ENCODE measurements around the gene ADA.

GRCh38 chr20:44650771-44651433 is 597 bp downstream of the ADA start:
- TF ChIP-seq POLR2A (IDR thresholded peaks at IDR 0.05) (no peak), CTCF (IDR thresholded peaks at IDR 0.05) (no peak)
